Skeletal muscle cell (primary cell): Measurements from ENCODE around the gene DCAF12.
A peak's percentile ranks its signal among the peaks of the same experiment; 100 is the strongest.
"Not testable (repeated sequence)": the region's sequence is repeated elsewhere in the genome, so short reads cannot be mapped to it uniquely, and the experiment has no call there.

ENCODE experiments used
- DNase-seq: peaks from one replicate; pipeline ENCODE4 v3.0.0-alpha.2; 2010; ENCODE audit warnings: low read depth
- H3K4me3 ChIP-seq: 2 replicates; pipeline ENCODE4 v1.5.1; 2011; ENCODE audit warnings: low read depth, mild to moderate bottlenecking, control low read depth, low read length, moderate library complexity

The DCAF12 gene

DNA sequence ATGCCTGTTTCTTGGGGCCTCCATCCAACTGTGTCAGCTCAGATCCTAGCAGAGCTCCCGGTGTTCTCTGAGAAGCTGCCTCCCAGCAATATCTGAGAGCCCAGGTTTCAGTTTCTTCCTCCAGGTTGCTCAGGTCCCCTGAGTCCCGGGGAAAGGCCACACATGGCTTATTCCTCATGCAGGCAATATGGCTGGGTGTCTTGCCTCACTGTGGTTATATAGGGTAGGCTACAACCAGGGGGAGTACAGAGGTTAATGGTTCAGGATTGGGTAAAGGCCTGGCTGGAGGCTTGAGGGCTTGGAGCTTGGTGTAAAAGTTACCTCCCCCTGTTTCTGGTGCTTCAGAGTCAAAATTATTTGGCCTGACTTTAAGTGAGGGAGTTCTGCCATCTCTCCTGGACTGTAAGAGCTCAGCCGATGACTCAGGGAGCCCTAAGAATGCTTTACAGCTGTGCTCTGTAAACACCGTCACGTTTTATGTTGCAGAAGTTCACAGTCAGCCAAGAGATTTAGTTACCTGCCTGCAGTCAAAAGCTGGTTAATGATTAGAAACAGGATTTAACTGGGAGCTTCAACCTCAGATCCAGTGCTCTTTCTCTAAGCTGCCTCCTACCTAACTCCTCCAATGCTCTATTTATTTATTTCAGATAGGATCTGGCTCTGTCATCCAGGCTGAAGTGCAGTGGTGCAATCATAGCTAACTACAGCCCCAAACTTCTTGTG is 53.5 kb downstream of the DCAF12 start:
- H3K4me3 ChIP-seq, result no peak overlapping the region
- DNase-seq, result peak; percentile 67

DNA sequence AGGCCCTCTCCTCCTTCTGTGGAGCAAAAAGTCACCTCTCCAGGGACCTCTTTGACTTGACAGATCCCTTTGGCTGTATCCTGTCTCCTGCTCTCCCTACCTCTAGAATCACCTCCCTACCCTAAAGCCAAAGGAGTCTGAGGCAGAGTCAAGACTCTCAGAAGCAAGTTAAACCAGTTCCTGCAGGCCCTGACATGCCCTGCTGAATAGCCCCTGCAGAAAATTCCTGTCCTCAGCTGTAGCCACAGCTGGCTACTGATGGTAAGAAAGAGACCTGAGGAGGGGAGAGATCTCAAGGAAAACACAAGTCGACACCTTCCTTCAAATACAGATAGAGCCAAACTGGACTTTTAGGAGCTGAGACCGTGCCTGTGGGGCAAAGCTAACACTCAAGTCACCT is 54.1 kb downstream of the DCAF12 start:
- DNase-seq, result no peak
- no peak overlapping the region for H3K4me3 ChIP-seq

DNA sequence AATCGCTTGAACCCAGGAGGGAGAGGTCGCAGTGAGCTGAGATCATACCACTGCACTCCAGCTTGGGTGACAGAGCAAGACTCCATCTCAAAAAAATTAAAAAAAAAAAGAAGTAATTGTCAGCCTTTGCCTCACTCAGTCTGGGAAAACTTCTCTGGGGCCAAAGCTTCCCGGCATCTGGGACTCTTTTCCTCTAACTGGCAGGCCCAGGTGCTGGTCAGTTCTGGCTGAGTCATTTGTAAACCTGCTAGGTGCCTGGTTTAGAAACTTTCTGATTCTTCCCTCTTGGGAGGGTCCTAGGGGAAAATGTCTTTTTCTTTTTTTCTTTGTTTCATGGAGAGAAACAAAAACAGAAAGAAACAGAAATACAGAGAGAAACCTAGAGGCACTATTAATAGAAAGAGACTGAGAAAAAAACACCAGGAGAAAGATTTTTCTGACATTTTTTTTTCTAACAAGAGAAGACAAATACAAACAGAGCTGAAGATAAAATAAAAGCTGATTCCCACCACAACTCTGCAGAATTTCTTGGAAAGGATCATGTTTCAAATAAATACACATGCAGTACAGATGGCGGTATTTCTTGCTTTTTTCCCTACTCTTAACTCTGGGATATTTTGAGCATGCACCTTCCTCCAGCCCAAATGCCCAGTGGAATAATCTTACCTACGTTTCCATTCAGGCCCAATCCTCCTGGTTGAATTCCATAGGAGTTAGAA is 55.7 kb downstream of the DCAF12 start:
- DNase-seq, result no peak
- H3K4me3 ChIP-seq, result no peak overlapping the region

DNA sequence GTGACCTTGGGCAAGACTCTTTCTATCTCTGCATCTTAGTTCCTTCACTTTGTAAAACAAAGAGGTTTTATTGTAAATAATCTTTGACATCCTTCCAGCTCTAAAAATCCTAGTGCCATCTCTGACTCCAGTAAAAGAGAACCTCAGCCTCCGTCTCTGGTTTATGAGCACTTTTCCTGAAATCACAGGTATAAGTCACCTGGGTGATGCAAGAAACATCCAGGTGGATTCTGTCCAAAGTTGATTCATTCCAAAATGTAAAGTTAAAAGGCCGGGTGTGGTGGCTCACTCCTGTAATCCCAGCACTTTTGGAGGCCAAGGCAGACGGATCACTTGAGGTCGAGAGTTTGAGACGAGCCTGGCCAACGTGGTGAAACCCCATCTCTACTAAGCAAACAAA is 56.7 kb downstream of the DCAF12 start:
- DNase-seq, result no peak
- no peak overlapping the region for H3K4me3 ChIP-seq

DNA sequence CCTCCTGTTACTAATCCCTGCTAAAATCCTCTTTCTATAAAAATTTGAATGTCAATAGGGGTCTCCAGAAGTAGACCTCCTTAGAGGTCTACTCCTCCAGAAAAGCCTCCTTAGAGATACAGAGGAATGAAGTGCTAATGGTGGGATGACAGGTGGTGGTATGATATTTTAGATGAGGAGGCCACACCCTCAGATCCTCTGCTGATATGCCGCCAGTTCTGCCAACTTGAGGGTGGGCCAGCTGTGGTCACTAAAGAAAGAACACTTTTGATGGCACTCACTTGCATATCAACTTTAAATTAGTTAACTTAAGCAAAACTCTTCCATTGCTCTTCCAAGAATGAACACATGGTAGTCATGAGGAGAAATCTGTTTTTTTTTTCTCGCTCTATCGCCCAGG is 61.0 kb downstream of the DCAF12 start:
- H3K4me3 ChIP-seq, result no peak overlapping the region
- DNase-seq, result no peak

DNA sequence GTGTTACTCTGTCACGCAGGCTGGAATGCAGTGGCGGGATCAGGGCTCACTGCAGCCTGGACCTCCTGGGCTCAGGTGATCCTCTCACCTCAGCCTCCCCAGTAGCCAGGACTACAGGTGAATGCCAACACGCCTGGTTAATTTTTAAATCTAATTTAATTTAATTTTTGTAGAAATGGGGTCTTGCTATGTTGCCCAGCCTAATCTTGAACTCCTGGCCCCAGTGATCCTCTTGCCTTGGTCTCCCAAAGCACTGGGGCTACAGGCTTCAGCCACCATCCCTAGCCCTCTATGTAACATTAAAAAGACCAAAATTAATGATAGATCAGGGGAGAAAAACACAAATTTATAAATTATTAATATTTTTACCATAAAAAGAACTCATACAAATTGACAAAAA is 66.5 kb downstream of the DCAF12 start:
- no peak overlapping the region for H3K4me3 ChIP-seq
- no peak for DNase-seq

DNA sequence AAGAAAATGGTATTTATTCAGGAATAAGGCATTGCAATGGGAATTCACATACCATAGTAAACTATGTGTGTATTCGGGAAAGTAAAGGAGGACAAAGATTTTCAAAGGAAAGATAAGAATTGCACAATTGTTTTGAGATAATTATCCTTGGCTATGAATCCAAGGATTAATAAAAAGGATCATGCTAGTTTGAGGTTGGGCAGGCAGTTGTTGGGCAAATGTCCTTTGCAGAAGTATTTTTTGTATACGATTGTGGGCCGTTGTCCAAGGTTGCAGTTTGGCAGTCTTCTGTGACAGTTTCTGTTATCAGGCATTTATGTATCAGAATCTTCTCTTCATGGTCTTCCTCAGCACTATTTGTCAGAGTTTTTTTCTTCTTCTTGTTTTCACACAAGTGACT is 67.2 kb downstream of the DCAF12 start:
- DNase-seq, result no peak
- no peak overlapping the region for H3K4me3 ChIP-seq

DNA sequence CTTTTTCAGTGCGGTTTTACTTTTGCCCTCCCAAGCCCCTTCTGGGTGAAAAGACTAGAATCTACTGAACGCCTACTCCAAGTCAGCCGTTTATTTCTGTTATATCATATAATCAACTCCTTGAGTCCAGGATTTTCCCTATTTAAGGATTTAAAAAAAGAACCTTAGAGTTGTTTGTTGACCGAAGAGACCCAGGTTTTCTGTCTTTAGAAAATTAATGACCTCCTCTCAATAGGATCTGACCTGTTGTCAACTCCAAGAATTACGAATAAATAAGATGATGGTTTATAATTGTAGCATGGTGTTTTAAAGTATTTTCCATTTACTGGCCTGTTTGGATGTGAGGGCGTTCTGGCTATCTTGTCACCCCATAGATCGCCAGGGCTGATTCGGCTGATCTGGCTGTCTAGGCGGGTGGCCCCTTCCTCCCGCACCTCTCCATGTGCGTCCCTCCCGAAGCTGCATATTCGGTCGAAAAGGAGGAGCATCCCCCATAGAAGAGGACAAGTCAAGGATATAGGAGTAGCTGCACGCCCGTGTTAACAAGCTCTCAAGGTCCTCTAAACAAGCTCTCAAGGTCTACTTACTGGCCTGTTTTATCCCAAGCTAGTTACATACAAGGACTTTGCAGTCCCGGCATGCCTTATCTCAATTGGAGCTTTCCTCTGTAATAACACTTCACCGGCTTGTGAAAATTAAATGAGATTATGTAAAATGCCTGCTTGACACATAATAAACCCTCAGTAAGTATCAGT is 76.7 kb downstream of the DCAF12 start:
- DNase-seq, result no peak
- peak overlapping the region; percentile 96 for H3K4me3 ChIP-seq

DNA sequence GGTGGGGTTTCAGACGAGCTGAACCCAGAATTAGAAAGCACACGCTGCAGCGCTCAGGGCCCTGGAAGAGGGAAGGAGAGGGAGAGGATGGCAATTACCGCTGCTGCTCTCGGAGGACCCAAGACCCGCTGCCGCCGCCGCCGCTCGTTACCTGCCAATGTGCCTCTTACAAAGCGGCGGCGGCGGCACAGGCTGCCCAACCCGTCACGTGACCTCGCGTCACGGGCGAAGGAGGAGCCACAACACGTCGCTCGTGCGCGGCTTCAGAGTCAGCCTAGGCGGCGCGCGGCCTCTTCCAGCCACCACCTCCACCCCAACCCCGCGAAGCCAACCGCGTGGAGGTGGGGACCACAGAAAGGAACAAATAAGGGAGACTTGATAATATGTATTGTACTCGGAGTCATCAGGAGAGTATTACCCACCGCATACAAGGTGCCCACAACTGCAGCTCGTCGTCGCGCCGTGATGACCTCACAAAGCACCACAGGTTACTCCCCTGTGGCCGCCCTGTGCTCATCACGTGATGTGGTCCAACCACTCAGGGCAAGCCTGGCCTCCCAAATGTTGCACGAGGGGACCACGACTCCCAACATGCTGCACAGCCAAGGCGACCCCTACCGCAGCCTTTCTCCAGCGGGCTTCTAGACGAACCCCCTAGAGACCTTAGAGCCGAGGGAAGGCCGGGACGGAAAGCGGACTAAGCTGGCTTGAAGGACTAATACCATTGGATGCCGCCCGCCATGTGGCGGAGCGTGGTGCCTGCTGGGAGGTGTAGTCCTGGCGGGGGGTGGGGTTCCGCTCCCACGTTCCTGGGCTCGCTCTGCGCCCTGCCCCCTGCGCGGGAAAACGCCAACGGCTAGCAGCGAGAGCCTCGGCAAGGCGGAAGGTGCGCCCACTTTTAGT is 77.5 kb downstream of the DCAF12 start, which contains the start of gene UBAP2:
TSS of gene UBAP2 (minus strand) at position 161 of the 903 bp plus-strand sequence. CDS start 31,739 bp downstream, outside the sequence.
- peak within 1 kb of the TSS; percentile 96 for H3K4me3 ChIP-seq

DNA sequence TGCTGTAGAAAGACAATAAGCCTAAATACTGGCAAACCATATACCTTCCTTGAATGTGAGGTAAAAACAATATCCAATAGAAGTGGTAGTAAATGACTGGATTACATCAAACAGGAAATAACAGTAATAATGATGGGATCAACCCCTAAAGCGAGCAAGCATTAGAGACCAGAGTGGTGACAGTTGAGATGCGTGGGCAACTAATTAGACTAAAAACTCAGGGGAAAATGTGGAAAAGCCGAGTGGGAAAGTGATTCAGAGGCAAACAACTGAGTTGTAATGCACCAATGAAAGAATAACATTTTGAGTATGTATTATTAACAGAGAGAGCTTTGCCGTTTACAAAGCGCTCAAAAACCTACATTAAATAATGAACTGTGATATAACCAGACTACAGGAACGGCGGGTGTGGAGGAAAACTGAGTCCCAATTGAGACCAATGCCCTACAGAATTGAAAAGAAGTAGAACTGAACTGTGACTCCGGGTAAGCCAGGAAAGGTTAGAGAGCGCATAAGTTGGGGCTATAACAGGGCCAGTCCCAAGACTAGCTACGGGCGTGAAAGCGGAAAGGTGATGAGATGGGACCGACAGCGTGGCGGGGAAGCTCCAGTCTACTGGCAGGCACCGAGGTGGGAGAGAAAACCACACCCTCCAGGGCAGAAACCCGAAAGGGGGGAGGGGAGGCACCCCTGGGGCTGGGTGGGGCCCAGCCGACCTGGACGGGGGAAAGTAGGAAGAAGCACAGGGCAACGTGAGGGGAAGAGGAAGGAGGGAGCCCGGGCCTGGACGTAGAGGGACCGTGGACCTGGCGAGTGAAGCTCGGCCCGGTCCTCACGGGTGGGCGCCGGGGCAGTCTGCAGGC is 78.4 kb downstream of the DCAF12 start:
- no peak for DNase-seq
- H3K4me3 ChIP-seq, result peak overlapping the region; percentile 96

More for the DNA sequence above, 77.5 kb downstream of the DCAF12 start, which contains the start of gene UBAP2:
- peak; percentile 94 for DNase-seq

DNA sequence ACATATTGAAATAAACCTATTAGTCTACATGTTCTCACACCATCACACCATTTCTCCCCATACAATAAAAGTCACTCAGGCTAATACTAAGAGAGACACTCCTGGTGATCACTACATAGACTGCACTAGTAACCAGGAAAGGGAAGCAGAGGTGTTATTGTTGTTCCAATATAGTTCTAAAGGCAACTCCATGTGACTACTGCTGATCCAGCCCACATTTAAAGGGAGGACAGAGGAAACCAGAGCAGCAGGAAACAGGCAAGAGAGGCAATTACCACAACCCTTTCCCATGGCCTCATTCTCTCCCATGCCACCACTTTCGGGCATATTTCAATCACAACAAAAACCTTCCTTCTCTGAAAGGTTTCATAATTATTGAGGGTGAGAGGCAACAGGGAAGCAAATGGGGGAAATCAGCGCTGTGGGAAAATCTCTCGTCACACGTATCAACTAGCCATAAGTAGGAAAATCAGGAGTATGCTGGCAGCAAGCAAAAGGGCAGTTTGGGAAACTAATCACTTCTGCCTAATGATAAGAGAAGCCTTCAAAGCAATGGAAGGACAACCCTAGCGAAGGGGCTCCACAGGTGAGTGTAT is 79.6 kb downstream of the DCAF12 start:
- H3K4me3 ChIP-seq, result peak overlapping the region; percentile 96
- DNase-seq, result no peak

DNA sequence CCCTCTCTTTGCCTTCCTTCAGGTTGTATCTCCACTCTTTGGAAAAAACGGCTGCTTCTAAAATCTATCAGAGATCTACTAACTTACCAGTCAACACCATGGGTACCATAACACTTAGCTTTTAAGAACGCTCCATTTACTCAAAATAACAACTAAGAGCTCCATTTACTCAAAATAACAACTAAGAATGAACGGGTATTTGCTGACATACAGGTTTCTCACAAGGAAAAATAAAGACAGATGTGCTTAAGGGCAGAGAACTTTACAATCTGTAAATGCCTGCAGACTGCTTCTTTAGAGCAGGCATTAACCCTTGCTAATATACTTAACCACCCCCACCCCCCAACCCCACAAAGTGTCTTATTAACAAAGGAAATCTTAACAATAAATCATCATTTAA is 80.6 kb downstream of the DCAF12 start:
- DNase-seq, result no peak
- no peak overlapping the region for H3K4me3 ChIP-seq

DNA sequence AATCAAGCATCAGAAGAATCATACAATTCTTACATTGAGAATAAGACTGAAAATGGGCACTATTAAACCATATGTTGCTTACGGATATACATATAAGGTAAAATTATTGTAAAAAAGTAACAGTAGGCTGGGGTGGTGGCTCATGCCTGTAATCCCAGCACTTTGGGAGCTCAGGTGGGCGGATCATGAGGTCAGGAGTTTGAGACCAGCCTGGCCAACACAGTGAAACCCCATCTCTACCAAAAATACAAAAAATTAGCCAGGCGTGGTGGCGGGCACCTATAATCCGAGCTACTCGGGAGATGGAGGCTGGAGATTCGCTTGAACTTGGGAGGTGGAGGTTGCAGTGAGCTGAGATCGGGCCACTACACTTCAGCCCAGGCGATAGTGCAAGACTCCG is 84.4 kb downstream of the DCAF12 start:
- not testable (repeated sequence) for DNase-seq, H3K4me3 ChIP-seq

DNA sequence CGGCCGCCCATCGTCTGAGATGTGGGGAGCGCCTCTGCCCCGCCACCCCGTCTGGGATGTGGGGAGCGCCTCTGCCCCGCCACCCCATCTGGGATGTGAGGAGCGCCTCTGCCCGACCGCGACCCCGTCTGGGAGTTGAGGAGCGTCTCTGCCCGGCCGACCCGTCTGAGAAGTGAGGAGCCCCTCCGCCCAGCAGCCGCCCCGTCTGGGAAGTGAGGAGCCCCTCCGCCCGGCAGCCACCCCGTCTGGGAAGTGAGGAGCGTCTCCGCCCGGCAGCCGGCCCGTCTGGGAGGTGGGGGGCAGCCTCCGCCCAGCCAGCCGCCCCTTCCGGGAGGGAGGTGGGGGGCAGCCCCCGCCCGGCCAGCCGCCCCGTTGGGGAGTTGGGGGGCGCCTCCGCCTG is 87.6 kb downstream of the DCAF12 start:
- DNase-seq, H3K4me3 ChIP-seq: not testable (repeated sequence)

DNA sequence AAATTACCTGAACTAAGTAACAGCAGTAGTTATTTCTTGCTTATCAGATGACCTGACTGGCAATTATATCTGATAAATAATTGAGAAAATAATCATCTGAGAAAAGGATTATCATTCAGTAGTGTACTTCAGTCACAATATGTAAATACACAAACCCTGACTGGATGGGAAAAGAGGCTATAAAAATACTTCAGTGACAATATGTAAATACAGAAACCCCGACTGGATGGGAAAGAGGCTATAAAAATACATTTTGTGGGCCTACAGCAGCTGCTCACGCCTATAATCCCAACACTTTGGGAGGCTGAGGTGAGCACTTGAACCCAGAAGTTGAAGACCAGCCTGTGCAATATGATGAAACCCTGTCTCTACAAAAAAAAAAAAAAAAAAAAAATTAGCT is 88.9 kb downstream of the DCAF12 start:
- no peak for DNase-seq
- no peak overlapping the region for H3K4me3 ChIP-seq

DNA sequence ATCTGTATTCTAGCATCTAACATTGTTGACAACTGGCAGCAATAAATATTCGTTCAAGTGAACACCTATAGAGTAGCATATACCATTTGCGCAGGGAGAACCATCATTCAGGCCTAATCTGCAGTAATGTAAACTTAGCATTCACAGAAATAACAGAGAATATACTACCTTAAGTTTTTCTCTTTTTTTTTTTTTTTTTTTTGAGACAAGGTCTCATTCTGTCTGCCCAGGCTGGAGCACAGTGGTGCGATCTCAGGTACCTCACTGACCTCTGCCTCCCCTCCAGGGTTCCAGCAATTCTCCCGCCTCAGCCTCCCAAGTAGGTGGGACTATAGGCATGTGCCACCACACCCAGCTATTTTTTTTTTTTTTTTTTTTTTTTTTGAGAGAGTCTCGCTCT is 89.9 kb downstream of the DCAF12 start:
- H3K4me3 ChIP-seq, result no peak overlapping the region
- no peak for DNase-seq
